Neural progenitor cell (in vitro differentiated cells): ENCODE measurements around the gene CBFA2T3.

Source experiments
- CTCF ChIP-seq: fragments of 200-600 bp; sonication (generic); IDR thresholded peaks from 2 replicates; pipeline ENCODE4 v1.5.1; 2017; ENCODE audit warnings: antibody characterized with exemption, mild to moderate bottlenecking
- EZH2 ChIP-seq: fragments of 200-600 bp; sonication (generic); IDR thresholded peaks from 2 replicates; pipeline ENCODE4 v1.6.1; 2017; ENCODE audit warnings: antibody characterized with exemption, mild to moderate bottlenecking, moderate library complexity
- EZH2phosphoT487 ChIP-seq: fragments of 200-600 bp; sonication (generic); IDR thresholded peaks from 2 replicates; pipeline ENCODE4 v1.6.1; 2017; ENCODE audit warnings: antibody characterized with exemption

- TF ChIP-seq CTCF (no peak), EZH2 (no peak), EZH2phosphoT487 (no peak)
Observed at GRCh38 chr16:88880226-88881006, 96.6 kb downstream of the CBFA2T3 start.
